Activated naive CD4-positive, alpha-beta T cell treated with anti-CD3 and anti-CD28 coated beads, Interleukin-2, amount 50 U/mL, for 72 hours (primary cell): Measurements from ENCODE around the gene SNAPIN. TPM values are rescaled to one million over a fixed set of nuclear protein-coding genes. Genes with fewer than 3 reads are reported as not detected.

Source experiments
- ATAC-seq, 2 donors: fragments of 150-1000 bp; cut with Tn5 transposase; 2 replicates each; pipeline ENCODE4 v1.10.0; 2021; ENCODE audit warnings: mild to moderate bottlenecking in 2 of 2, moderate library complexity in 2 of 2
- DNase-seq, 2 donors: peaks; one replicate each; pipeline ENCODE4 v3.0.0; 2021 to 2022; ENCODE audit warnings: low spot score in 2 of 2
- H3K27ac Mint-ChIP-seq, 2 donors: one replicate each; pipeline ENCODE4 v1.8.0; 2022; ENCODE audit warnings: mild to moderate bottlenecking in 2 of 2, mixed read lengths in 2 of 2
- H3K36me3 Mint-ChIP-seq, 2 donors: one replicate each; pipeline ENCODE4 v1.8.0; 2022; ENCODE audit warnings: mixed read lengths in 2 of 2
- H3K9me3 Mint-ChIP-seq, 2 donors: one replicate each; pipeline ENCODE4 v1.8.0; 2022; ENCODE audit warnings: mixed read lengths in 2 of 2
- total RNA-seq, 2 donors: library from RNA; stranded (reverse); gene quantifications; one replicate each; pipeline ENCODE4 v1.2.3, GENCODE V29; 2022

SNAPIN gene
- total RNA-seq, 2 donors from 2014 or later: 16.1 to 35.4 TPM

DNA sequence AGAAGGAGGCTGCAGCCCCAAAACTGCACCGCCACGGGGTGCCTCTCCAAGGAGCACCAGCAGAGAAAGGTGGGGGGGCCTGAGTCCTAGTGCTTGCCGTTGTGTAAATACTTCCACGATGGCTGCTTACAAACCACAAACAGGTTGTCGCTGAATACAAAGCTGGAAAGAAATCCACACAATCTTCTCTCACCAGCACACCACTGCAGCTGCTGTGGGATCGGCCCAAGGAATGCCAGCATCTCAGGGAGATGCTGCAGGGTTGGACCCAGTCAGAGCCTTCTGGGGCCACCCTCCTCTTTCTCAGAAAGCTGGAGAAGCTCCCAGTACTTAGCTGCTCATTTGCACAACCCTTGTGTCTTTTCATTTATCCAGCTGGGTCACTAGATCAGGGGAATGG lies 39.3 kb upstream of the SNAPIN start:
- no peak overlapping the region for H3K27ac Mint-ChIP-seq

GRCh38 chr1:153623101-153623500 lies 35.4 kb upstream of the SNAPIN start:
- DNase-seq (no peak), ATAC-seq (no peak)
- H3K36me3 Mint-ChIP-seq: no peaks in the 10 kb centered on the region
- no peaks in the 10 kb centered on the region for H3K9me3 Mint-ChIP-seq
- no peak overlapping the region for H3K27ac Mint-ChIP-seq

More for the DNA sequence above, 39.3 kb upstream of the SNAPIN start:
- no peaks in the 10 kb centered on the region for H3K36me3 Mint-ChIP-seq
- ATAC-seq: no peak
- DNase-seq: no peak
- no peaks in the 10 kb centered on the region for H3K9me3 Mint-ChIP-seq

DNA sequence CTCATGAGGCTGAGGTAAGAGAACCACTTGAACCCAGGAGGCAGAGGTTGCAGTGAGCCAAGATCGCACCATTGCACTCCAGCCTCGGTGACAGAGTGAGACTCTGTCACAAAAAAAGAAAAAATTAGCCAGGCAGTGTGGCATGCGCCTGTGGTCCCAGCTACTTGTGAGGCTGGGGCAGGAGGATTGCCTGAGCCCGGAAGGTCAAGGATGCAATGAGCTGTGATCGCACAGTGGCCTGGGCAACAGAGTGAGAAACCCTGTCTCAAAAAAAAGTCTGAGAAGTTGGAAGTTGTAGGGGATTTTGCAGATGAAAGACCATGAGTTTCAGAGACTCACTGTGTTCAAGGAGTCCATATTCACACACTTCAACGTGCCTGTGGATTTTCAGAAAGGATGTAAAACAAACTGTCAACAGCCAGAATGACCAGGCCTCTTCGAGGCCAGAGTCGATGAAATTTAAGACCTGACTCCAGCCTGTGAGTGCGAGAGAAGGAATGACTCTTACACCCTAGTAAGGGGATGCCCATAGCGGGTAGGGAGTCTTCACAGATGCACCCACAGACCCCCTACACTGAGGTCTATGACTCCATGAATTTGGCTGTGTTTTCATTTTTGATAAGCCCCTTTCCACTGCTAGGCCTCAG lies 33.4 kb upstream of the SNAPIN start:
- no peaks in the 10 kb centered on the region for H3K9me3 Mint-ChIP-seq
- ATAC-seq: no peak
- H3K36me3 Mint-ChIP-seq: no peaks in the 10 kb centered on the region
- DNase-seq: no peak
- H3K27ac Mint-ChIP-seq: no peak overlapping the region

GRCh38 chr1:153626477-153626903 lies 32.0 kb upstream of the SNAPIN start:
- DNase-seq: no peak
- no peak for ATAC-seq
- Mint-ChIP-seq H3K36me3 (no peaks in the 10 kb centered on the region), H3K27ac (peak overlapping the region in 1 of 2 donors; percentile 44), H3K9me3 (no peaks in the 10 kb centered on the region)

GRCh38 chr1:153626904-153627714 lies 31.4 kb upstream of the SNAPIN start, which contains the start of gene S100A13:
Gene S100A13 (minus strand): TSS chr1:153627505. CDS start chr1:153626472, 1,033 bp downstream.
- no peaks in the 10 kb centered on the region for H3K9me3 Mint-ChIP-seq
- ATAC-seq (peak; percentile 16 to 35), DNase-seq (no peak)
- H3K36me3 Mint-ChIP-seq: no peaks in the 10 kb centered on the region
- peak within 1 kb of the TSS; percentile 45 to 81 for H3K27ac Mint-ChIP-seq

GRCh38 chr1:153627715-153628626 lies 30.5 kb upstream of the SNAPIN start, which contains the start of gene S100A1:
Gene S100A1 (plus strand): TSS chr1:153628434. CDS start chr1:153630522, 2,088 bp downstream.
- DNase-seq (no peak), ATAC-seq (peak in 1 of 2 donors; percentile 17)
- Mint-ChIP-seq H3K36me3 (peaks cover 0 to 6% of the 10 kb centered on the region in 2 donors), H3K27ac (peak within 1 kb of the TSS; percentile 62 to 81), H3K9me3 (no peaks in the 10 kb centered on the region)

DNA sequence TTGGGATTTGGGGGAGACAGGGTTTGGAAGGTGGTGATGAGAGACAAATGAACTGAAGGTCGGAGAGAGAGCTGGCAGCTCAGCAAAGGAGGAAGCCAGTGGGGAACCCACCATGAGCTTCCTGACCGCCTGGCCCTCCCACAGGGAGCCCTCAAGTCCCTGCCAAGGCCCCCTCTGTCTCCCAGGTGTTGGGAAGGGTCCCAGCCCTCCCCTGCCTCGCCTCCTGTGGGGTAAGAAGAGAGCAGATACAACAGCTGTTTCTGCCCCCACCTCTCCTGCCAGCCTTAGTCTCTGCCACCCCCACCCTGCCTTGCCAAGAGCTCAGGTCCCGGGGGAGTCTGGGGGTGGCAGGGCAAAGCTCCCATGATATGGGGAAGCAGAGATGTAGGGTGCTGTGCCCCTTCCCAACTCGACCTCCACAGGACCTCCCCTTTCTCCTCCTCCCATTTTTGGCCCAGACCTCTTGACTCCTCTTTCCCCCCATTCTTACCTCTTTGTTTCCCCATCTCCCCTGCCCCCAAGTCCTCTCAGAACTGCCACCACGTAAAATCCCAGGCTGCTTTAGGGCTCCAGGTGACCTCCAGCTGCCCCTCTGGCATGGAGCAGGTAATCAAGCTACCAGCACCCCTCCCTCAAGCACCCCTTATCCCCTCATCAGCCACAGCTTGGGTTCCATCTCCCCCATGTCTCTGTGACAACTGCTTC lies 29.7 kb upstream of the SNAPIN start:
- ATAC-seq: no peak
- Mint-ChIP-seq H3K27ac (peak overlapping the region; percentile 32 to 50), H3K36me3 (peaks cover 1 to 12% of the 10 kb centered on the region in 2 donors), H3K9me3 (no peaks in the 10 kb centered on the region)
- DNase-seq: no peak

DNA sequence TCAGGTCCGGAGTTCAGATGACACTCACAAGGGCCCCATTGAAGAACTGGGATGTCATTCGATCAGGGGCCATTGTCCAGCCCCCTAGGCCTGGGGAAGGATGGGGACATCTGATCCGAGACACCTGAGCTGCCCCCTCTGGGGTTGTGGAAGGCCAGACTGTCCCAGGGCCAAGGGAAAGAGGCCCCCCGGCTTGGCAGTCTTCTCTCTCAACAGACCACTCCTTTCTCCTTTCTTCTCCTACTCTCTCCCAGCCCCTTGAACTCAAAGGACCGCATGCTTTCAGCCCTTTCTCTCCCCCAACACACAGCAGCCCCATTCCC lies 29.2 kb upstream of the SNAPIN start:
- ATAC-seq (no peak), DNase-seq (no peak)
- Mint-ChIP-seq H3K27ac (peak overlapping the region; percentile 4 to 62), H3K36me3 (peaks cover 6 to 17% of the 10 kb centered on the region in 2 donors), H3K9me3 (no peaks in the 10 kb centered on the region)

DNA sequence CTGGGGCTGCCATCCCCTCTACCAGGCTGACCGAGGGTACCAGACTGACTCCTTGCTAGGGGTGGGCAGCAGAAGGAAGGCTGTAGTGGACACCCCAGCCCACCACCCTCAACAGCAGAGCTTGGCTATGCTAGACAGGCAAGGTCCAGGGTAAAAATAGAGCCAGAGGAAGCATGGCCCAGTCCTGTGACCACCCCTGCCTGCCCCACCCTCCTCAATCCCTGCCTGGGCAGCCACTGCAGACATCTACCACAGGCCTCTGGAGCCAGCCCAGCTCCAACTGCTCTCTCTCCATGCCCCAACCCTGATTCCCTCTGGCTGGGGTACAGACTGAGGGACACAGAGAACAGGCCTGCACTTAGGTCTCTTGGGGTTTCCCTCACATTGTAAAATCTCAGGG lies 28.5 kb upstream of the SNAPIN start:
- H3K27ac Mint-ChIP-seq: peak overlapping the region in 1 of 2 donors; percentile 62
- ATAC-seq (no peak), DNase-seq (no peak)
- no peaks in the 10 kb centered on the region for H3K9me3 Mint-ChIP-seq
- H3K36me3 Mint-ChIP-seq: peaks cover 10 to 24% of the 10 kb centered on the region in 2 donors

DNA sequence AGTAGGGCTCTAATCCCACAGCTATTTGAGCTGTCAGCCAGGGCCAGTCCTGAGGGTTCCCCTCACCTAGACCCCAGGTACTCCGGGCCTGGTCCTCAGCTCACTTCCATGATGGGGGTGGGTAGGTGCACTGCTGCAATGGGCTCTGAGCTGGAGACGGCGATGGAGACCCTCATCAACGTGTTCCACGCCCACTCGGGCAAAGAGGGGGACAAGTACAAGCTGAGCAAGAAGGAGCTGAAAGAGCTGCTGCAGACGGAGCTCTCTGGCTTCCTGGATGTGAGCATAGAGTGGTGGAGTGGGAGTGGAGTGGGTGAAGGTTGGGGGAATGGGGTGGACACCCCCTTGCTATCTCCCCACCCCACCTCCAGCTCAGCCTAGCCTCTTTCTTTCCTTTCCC lies 28.1 kb upstream of the SNAPIN start:
- no peak for DNase-seq
- Mint-ChIP-seq H3K36me3 (peaks cover 10 to 25% of the 10 kb centered on the region in 2 donors), H3K9me3 (no peaks in the 10 kb centered on the region), H3K27ac (peak overlapping the region in 1 of 2 donors; percentile 55)
- ATAC-seq: no peak

DNA sequence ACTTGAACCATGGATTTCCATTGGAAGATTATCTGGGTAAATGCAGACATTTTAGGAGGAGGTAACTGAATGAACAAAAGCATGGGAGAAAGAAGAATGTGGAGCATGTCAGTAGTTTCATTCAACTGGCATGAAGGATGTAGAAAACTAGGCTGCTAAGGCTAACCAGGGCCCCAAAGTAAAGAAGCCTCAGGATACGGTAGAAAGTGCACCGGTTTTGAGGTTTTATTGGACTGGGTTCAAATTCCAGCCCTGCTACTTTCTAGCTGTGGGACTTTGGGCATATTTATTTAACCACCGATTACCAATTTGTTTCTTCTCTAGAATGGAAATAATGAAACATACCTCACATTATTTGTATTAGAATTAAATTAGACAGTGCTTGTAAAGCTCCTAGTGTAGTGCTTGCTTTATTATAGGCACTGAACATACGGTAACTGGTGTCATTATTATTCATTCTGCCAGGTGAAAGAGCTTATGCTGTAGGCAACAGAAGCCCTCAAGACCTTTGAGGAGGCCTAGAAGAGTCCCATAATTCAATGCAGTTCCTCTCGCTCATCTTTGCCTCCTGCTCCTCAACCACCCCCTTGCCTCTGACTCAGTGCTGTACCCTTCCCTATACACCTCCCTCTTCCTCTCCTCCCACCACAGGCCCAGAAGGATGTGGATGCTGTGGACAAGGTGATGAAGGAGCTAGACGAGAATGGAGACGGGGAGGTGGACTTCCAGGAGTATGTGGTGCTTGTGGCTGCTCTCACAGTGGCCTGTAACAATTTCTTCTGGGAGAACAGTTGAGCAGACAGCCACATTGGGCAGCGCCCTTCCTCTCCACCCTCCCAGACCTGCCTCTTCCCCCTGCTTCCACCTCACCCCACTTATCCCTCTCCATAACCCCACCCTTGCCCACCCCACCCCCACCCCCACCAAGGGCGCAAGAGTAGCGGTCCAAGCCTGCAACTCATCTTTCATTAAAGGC lies 27.2 kb upstream of the SNAPIN start:
- DNase-seq: no peak
- no peak for ATAC-seq
- Mint-ChIP-seq H3K9me3 (no peaks in the 10 kb centered on the region), H3K27ac (peak overlapping the region in 1 of 2 donors; percentile 88), H3K36me3 (peaks cover 10 to 29% of the 10 kb centered on the region in 2 donors)

- no peak for DNase-seq
- Mint-ChIP-seq H3K27ac (peak overlapping the region; percentile 100), H3K36me3 (peaks cover 24 to 46% of the 10 kb centered on the region in 2 donors), H3K9me3 (no peaks in the 10 kb centered on the region)
- ATAC-seq: no peak
These were observed 25.2 kb upstream of the SNAPIN start for GRCh38 chr1:153633161-153633753.

- no peaks in the 10 kb centered on the region for H3K9me3 Mint-ChIP-seq
- peaks cover 24 to 46% of the 10 kb centered on the region in 2 donors for H3K36me3 Mint-ChIP-seq
- DNase-seq (peak; percentile 97 to 99), ATAC-seq (peak; percentile 92 to 93)
- peak within 1 kb of the TSS; percentile 100 for H3K27ac Mint-ChIP-seq
These were observed 24.5 kb upstream of the SNAPIN start, which contains the start of gene CHTOP for GRCh38 chr1:153633754-153634665. Gene CHTOP (plus strand): TSS chr1:153634066. CDS start chr1:153636589, 2,523 bp downstream.

DNA sequence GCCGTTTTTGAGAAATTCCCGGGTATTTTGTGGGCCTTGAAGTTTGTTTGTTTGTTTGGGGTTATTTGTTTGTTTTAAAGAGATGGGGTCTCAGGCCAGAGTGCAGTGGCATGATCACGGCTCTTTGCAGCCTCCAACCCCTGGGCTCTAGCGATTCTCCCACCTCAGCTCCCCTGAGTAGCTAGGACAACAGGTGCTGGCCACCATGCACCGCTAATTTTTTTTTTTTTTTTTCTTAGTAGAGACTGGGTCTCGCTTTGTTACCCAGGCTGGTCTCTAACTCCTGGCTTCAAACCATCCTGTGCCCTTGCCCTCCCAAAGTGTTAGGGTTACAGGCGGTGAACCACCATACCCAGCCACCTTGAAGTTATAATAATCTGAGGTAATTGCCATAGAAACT lies 22.6 kb upstream of the SNAPIN start:
- ATAC-seq: no peak
- no peak for DNase-seq
- H3K36me3 Mint-ChIP-seq: peaks cover 24 to 48% of the 10 kb centered on the region in 2 donors
- H3K9me3 Mint-ChIP-seq: no peaks in the 10 kb centered on the region
- H3K27ac Mint-ChIP-seq: peak overlapping the region in 1 of 2 donors; percentile 88
